GM10248 (cell line): ENCODE measurements around the gene CFAP100.

Source experiments
- CTCF ChIA-PET: fragments of 300-600 bp; sonication (Branson Sonifier 250); formaldehyde crosslinking; extraction: SDS; loops from one replicate; lab custom pipeline; 2021; ENCODE audit warnings: antibody characterized with exemption; lab: Yijun Ruan, JAX
- POLR2A ChIA-PET: fragments of 350-650 bp; sonication (Branson Sonifier 250); formaldehyde crosslinking; extraction: SDS; loops from one replicate; lab custom pipeline; 2020; ENCODE audit warnings: antibody characterized with exemption; lab: Yijun Ruan, JAX
- DNase-seq: peaks from one replicate; pipeline ENCODE4 v3.0.0; 2012; ENCODE audit errors: extremely low spot score
- CTCF ChIP-seq: IDR thresholded peaks from 2 replicates; pipeline ENCODE4 v1.5.1; 2012; ENCODE audit warnings: mild to moderate bottlenecking, low read depth; ENCODE audit errors: extremely low read depth, missing control alignments, control extremely low read depth

CFAP100 gene

GRCh38 chr3:126447456-126448106 lies 52.9 kb downstream of the CFAP100 start:
- ChIA-PET POLR2A (no interaction called here), CTCF (interaction anchor here (1.0 to 2.7 kb wide), 3 partner anchors 19 to 28 kb away, joined by 4 to 6 read pairs (median 4); partner anchors contain the start of gene ZXDC)
- TF ChIP-seq CTCF: no peak
- DNase-seq: no peak

GRCh38 chr3:126448136-126448892 lies 53.6 kb downstream of the CFAP100 start:
- CTCF ChIA-PET: interaction anchor here (1.0 to 1.9 kb wide), 2 partner anchors 18 to 28 kb away, joined by 4 read pairs; partner anchors contain the start of gene ZXDC
- POLR2A ChIA-PET: no interaction called here
- TF ChIP-seq CTCF: no peak
- no peak for DNase-seq

GRCh38 chr3:126448893-126449180 lies 54.1 kb downstream of the CFAP100 start:
- TF ChIP-seq CTCF: no peak
- no peak for DNase-seq
- ChIA-PET POLR2A (no interaction called here), CTCF (interaction anchor here (1.9 kb wide), 1 partner anchor 18 kb away, joined by 4 read pairs; no protein-coding TSS in a partner anchor)

GRCh38 chr3:126449621-126450051 lies 54.9 kb downstream of the CFAP100 start:
- ChIA-PET POLR2A (no interaction called here), CTCF (interaction anchor here (1.9 kb wide), 1 partner anchor 17 kb away, joined by 4 read pairs; no protein-coding TSS in a partner anchor)
- no peak for TF ChIP-seq CTCF
- DNase-seq: no peak

GRCh38 chr3:126450219-126450618 lies 55.5 kb downstream of the CFAP100 start:
- ChIA-PET POLR2A (no interaction called here), CTCF (no interaction called here)
- DNase-seq: no peak
- TF ChIP-seq CTCF: no peak

- POLR2A ChIA-PET: no interaction called here
- CTCF ChIA-PET: no interaction called here
- DNase-seq: no peak
- TF ChIP-seq CTCF: no peak
Observed at GRCh38 chr3:126450744-126451143, 56.0 kb downstream of the CFAP100 start.
